Activated CD8-positive, alpha-beta memory T cell treated with anti-CD3 and anti-CD28 coated beads, Interleukin-2, amount 50 U/mL, for 24 hours (primary cell): ENCODE results near the gene SRGAP3.

Source experiments
- DNase-seq: peaks from one replicate; pipeline ENCODE4 v3.0.0-alpha.2; 2020; ENCODE audit errors: extremely low read depth

SRGAP3 gene

DNA sequence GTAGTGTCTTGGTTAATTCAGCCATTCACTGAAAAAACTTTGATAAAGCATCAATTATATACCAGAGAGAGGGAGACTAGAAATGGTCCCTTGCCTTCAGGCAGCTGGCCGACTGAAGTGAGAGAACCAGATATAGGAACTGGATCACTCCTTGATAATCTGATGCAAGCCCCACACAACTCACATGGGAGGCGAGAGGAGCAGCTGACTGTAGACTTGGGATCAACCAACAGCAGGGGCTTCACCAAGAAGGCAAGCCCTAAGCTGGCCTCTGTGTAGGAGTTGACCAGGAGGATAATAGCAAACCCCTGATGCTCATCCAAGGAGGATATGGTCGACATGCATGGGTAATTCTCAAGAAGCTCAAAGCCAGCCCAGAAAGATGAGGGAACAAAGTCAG lies 133.1 kb downstream of the SRGAP3 start:
- DNase-seq = no peak

GRCh38 chr3:9115336-9115735 lies 134.1 kb downstream of the SRGAP3 start:
- DNase-seq = no peak

GRCh38 chr3:9113040-9113439 lies 136.4 kb downstream of the SRGAP3 start:
- no peak for DNase-seq

- DNase-seq = no peak
Measured at GRCh38 chr3:9111866-9112265, 137.6 kb downstream of the SRGAP3 start.

- DNase-seq = no peak
Measured at GRCh38 chr3:9111417-9111816, 138.0 kb downstream of the SRGAP3 start.

- no peak for DNase-seq
Measured at GRCh38 chr3:9110802-9111201, 138.6 kb downstream of the SRGAP3 start.

GRCh38 chr3:9110316-9110715 lies 139.1 kb downstream of the SRGAP3 start:
- DNase-seq = no peak

DNA sequence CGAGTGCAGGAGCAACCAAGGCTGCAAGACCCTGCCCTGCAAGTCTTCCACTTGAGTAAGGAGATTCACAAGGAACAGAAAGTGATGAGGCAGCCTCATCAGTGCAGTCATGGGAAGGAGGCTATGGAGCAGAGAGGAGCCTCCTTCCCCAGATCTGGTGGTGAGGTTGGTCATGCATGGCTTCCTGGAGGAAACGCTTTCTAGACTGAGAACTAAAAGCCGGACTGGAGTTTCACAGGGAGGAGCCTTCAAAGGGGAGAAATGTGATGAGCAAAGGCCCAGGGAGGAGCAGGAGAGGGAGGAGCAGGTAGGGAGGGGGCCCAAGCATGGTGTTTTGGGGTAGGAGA lies 139.9 kb downstream of the SRGAP3 start:
- no peak for DNase-seq

DNA sequence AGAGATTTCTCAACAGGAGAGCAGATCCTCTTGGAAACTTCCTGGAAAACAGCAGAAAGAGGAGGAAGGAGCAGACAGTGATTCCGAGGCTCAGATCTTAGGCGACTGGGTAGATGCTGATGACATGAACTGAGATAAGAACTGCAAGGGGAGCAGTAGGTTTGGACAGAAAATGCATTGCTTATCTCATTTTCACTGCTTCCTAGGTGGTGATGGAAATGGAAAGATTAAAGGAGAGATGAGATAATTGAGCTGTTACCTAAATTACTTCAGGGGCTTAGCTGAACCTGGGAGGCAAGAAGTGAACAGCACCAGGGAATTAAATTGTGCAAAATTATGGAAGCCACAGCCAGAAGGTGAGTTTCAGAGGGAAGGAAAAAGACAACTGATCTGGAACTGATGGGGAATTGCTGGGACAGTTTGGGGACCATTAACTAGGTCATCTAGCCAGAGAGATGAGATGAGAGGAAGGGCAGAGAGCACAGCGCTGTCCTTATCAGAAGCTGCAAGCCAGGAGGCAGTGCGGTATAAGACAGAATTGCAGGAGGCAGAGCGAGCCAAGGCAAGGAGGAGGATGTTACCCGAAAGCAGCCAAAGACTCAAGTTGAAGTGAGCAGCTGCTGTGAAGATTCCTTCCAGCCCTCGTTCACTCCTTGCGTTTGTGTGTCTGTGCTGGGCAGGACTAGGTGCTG lies 140.4 kb downstream of the SRGAP3 start:
- DNase-seq = no peak

DNA sequence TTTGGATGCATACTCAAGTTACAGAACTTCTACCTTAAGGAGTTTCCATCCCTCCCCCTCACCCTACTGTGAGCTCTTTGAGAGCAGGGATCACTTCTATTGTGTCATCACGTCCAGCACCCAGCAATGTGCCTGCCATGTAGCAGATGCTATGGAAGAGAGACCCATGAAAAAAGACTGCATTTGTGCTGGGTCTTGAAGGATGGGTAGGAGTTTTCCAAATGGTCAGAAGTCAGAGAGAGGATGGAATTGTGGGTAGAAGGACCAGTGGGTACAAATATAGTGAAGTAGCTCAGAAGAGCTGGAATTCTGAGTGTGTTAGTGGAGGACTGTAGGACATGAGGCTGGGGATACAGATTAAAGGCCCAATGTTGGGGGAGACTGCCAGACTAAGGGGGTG lies 141.7 kb downstream of the SRGAP3 start:
- DNase-seq = no peak

- DNase-seq = no peak
Measured at GRCh38 chr3:9105421-9105820, 144.0 kb downstream of the SRGAP3 start.

DNA sequence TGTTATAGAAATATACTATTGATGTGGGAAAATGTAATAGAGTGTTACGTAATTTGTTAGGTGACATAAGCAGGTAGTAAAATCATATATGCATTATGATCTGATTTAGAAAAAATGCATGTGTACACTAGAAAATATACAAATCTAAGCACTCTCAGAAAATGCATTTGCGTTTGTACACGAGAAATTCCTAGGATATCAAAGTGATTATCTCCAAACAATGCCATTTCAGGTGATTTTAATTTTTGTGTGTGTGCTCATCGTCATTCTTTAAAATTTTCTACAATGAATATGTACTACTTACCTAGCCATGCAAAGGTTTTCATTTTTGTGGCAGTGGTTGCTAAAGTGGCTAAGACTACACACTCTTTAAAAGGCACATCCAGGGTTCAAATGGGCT lies 145.3 kb downstream of the SRGAP3 start:
- no peak for DNase-seq

DNA sequence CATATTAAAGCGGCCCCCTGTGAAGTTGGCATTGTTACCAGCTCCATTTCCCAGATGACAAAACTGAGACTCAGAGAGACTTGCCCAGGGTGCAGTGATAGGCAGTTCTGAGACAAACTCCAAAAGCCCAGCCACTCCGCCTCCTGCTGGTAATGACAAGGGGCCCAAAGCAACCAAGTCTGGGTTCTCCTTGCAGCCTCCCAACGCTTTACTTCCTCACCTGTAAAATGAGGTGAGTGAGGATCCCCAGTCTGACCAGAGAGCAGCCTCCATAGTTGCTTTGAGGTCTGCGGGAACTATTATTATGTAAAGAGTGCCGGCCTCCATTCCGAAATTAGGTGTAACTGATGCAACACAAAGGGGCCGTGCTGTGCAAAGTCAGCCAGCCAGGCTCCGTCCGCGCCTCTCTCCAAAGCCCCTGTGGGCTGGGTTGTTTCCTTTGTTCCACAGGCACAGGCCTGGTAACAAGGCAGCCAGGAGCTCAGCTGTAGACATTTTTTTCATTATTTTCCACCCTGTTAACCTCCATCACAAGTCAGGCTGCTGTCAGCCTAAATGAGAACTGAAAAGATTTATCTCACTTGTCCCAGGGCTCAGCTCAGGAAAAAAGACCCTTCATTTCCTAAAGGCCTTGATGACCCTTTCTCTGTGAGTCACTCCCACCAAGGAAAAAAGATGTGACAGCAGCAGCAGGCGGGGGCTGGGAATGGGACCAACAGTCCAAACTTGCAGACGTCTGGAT lies 147.0 kb downstream of the SRGAP3 start:
- no peak for DNase-seq

DNA sequence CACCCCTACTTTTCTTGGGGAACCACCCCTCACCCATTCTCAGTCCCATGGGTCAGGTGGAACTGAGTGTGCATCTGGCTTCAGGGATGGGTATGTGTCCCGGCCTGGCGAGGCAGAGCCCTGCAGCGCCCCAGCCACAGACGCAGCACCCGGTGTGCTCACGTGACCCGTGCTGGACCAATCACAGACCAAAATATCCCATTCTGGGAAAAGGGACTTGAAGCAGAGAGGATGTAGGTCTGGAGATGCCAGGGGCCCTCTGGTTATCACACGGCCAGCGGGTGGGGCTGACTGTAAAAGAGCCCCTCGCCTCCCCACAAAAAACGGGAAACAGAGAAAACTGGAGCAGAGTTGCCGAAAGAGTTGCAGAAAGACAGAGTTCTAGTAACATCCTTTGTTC lies 148.2 kb downstream of the SRGAP3 start:
- DNase-seq = no peak

GRCh38 chr3:9100513-9100894 lies 148.9 kb downstream of the SRGAP3 start:
- no peak for DNase-seq

DNA sequence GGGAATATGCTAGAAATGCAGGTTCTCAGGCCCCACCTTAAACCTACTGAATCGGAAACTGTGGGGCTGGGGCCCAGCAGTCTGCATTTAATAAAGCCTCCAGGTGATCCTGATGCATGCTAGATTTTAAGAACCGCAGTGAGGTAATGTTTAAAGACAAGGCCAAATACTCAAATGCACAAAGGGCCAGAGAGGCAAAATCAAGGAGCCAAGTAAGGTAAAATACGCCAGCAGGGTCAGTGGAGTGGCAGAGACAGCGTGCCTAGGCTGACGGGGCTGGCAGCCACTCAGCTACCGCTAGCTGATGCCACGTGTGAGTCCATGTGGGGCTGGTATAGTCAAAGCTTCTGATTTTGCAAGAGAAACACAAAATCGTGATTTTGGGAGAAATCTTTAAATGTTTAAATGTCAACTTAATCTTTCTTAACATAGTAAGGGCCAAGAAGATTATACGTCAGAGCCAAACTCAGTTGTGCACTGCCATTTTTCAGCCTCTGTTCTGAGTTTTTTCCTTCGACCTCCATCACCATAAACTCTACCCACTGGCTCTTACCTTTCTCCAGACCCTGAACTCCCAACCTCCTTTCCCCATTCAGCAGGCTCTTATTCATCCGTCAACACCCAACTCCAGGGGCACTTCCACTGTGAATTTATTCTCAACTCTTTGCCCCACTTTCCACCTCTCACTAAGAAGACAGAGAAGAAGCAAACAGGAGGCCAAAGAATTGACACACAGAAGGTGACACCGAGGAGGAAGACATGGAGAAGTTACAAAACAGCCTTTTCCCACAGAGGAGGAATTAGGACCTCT lies 149.5 kb downstream of the SRGAP3 start:
- no peak for DNase-seq

- DNase-seq = no peak
Measured at GRCh38 chr3:9098716-9099675, 150.4 kb downstream of the SRGAP3 start.

GRCh38 chr3:9097495-9097894 lies 152.0 kb downstream of the SRGAP3 start:
- DNase-seq = no peak

DNA sequence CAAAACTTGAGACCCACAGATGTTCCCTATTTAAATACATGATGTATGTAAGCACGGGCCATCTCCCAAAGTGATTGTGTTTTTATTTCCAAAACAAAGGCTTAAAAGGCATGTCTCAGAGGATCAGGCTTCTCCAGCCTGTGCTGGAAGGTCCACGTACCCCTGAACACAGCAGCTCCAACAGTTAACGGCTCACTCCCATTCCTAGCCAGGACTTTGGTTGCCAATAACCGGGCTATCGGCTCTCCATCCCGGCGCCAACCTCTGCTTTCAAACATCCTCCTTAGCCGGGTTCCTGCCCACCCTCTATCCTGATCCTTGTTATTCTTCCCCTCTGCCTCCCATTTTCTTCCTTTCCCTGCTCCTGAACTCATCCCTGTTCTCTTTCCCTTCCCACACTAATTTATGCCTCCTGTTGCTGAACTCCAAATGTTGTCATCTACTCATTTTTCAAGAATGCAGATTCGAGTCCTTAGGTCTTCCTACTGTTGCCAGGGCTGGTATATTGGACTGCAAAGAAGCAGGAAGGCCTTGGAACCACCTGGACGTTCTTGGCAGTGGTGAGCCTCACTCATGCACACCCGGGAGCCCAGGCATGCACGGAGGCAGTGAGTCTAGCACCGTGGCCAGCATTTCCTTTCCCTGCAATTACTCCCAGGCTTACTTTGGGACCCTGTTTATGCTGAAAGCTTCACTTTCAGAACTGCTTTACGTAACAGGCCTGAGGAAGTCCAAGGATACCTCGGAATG lies 157.8 kb downstream of the SRGAP3 start:
- DNase-seq = no peak

DNA sequence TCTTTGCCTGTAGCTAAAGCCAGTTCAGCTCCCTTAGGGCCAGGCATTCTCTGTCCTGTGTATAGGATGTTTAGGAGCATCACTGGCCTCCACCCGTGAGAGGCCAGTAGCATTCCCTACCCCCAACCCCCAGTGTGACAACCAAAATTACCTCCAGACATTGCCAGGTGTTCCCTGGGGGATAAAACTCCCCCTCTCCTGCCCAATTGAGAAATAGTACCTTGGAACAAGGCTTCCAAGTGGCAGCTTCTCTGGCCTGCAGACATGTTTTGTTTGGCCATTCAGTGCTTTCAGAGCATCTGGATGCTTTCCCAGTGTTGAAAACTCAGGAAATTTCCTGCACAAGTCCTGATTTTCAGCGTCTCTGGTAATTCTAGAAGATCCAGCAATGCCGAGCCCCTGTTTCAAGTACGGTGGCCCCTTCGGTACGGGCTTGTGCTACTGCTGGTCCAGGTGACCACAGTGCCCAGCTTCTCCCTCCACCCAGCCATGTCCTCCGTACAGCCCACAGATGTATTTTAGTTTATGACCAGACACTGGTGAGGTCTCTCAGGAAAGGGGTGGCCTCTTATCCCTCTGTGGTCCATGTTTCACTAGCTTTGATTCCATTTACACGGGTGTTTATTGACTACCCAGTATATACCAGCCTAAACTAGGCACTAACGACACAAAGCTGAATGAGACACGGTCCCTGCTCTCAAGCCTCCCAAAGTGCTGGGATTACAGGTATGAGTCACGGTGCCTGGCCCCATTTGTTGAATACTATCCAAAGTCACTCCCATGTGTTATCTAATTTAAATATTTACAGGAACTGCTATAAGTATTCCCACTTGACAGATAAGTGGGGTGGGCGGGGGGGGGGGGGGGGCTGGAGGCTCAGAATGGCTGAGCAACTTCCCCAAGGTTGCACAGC lies 160.7 kb downstream of the SRGAP3 start:
- no peak for DNase-seq
